ENCODE data around the gene LYPD6. TPM values are rescaled to one million over a fixed set of nuclear protein-coding genes. Genes with fewer than 3 reads are reported as not detected.

The LYPD6 gene
- total and polyA plus RNA-seq, 2 experiments from 2014 or later, result 2.3 to 3.9 TPM

DNA sequence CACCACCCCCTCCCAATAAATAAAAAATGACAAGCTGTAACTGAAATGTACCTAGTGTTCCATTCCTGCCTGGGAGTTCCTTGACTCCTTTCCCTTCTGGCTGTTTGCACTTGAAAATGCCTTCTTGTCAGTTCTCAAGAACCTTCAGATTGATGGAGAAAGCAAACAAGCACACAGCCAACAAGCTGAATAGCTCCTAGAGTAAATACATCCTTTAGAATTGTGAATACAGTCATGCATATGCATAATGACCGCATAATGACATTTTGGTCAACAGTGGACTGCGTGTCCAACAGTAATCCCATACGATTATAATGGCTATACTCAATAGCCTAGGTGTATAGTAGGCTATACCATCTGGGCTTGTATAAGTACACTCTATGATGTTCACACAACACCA is 97.0 kb downstream of the LYPD6 start:
- H3F3A ChIP-seq (ENCODE audit: insufficient read depth), result no peaks in the 10 kb centered on the region
- in situ Hi-C loops (cut with MboI), result no loop called here
- no peaks in the 10 kb centered on the region for H3K79me2 ChIP-seq (ENCODE audit: insufficient read depth)
- DNase-seq, result no peak
- H3K4me2 ChIP-seq (ENCODE audit: unreplicated experiment), result no peak overlapping the region
- no peak overlapping the region for H3K9ac ChIP-seq
- H2AFZ ChIP-seq, result no peak overlapping the region
- H3K9me2 ChIP-seq (ENCODE audit: insufficient read depth), result no peaks in the 10 kb centered on the region
- WGBS, 2 experiments (ENCODE audit: low coverage in 1 of 2, low lambda C conversion rate in 2 of 2, missing lambda C conversion rate in 2 of 2), result 82 to 91% methylated on average over 3 of the region's 3 CpGs
- no peaks in the 10 kb centered on the region for H4K20me1 ChIP-seq (ENCODE audit: insufficient read depth)
- peaks cover 18% of the 10 kb centered on the region for H3K4me1 ChIP-seq (ENCODE audit: insufficient read depth)
- H3K36me3 ChIP-seq (ENCODE audit: low read depth), result no peaks in the 10 kb centered on the region
- no peak overlapping the region for H3K4me3 ChIP-seq
- no peaks in the 10 kb centered on the region for H3K27me3 ChIP-seq (replicated peaks; ENCODE audit: insufficient read depth)
- TF ChIP-seq EZH2phosphoT487 (IDR thresholded peaks at IDR 0.05; ENCODE audit: insufficient read depth, low read depth) (no peak), EZH2 (IDR thresholded peaks at IDR 0.05; ENCODE audit: insufficient read depth, poor library complexity, severe bottlenecking) (no peak)
- no peaks in the 10 kb centered on the region for H3K9me3 ChIP-seq (ENCODE audit: low read depth)
- H3K27ac ChIP-seq, result no peak overlapping the region

DNA sequence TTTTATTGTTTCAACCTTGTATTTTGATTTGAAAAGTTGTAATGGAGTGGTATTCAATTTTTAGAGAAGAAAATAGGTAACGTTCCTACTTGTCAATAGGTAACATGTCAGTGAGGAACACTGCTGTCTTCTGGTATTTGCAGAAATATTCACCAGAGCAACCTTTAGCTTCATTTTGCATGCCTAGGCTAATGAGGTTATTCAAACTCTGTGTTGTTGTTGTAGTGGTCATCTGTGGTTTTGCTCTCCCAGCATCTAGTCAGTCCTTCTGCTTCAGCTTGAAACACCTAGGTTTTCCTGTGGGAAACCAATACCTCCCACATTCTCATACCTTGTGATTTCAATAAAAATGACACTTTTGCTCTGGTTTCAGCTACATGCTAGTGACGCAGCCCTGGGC is 98.4 kb downstream of the LYPD6 start:
- Histone ChIP-seq H3F3A (ENCODE audit: insufficient read depth) (no peaks in the 10 kb centered on the region), H3K4me1 (ENCODE audit: insufficient read depth) (peaks cover 10% of the 10 kb centered on the region; the same call in 1 of the 2 replicates), H2AFZ (no peak overlapping the region), H3K9me2 (ENCODE audit: insufficient read depth) (no peaks in the 10 kb centered on the region), H4K20me1 (ENCODE audit: insufficient read depth) (no peaks in the 10 kb centered on the region), H3K79me2 (ENCODE audit: insufficient read depth) (no peaks in the 10 kb centered on the region), H3K36me3 (ENCODE audit: low read depth) (no peaks in the 10 kb centered on the region), H3K27ac (no peak overlapping the region), H3K9ac (no peak overlapping the region), H3K9me3 (ENCODE audit: low read depth) (no peaks in the 10 kb centered on the region), H3K27me3 (replicated peaks; ENCODE audit: insufficient read depth) (no peaks in the 10 kb centered on the region), H3K4me2 (ENCODE audit: unreplicated experiment) (no peak overlapping the region), H3K4me3 (no peak overlapping the region)
- no peak for DNase-seq
- no peak for TF ChIP-seq EZH2 (IDR thresholded peaks at IDR 0.05; ENCODE audit: insufficient read depth, poor library complexity, severe bottlenecking)
- TF ChIP-seq EZH2phosphoT487 (IDR thresholded peaks at IDR 0.05; ENCODE audit: insufficient read depth, low read depth), result no peak
- in situ Hi-C loops (cut with MboI), result no loop called here
- WGBS, 2 experiments (ENCODE audit: low coverage in 1 of 2, low lambda C conversion rate in 2 of 2, missing lambda C conversion rate in 2 of 2), result 83 to 86% methylated on average over 2 of the region's 2 CpGs

DNA sequence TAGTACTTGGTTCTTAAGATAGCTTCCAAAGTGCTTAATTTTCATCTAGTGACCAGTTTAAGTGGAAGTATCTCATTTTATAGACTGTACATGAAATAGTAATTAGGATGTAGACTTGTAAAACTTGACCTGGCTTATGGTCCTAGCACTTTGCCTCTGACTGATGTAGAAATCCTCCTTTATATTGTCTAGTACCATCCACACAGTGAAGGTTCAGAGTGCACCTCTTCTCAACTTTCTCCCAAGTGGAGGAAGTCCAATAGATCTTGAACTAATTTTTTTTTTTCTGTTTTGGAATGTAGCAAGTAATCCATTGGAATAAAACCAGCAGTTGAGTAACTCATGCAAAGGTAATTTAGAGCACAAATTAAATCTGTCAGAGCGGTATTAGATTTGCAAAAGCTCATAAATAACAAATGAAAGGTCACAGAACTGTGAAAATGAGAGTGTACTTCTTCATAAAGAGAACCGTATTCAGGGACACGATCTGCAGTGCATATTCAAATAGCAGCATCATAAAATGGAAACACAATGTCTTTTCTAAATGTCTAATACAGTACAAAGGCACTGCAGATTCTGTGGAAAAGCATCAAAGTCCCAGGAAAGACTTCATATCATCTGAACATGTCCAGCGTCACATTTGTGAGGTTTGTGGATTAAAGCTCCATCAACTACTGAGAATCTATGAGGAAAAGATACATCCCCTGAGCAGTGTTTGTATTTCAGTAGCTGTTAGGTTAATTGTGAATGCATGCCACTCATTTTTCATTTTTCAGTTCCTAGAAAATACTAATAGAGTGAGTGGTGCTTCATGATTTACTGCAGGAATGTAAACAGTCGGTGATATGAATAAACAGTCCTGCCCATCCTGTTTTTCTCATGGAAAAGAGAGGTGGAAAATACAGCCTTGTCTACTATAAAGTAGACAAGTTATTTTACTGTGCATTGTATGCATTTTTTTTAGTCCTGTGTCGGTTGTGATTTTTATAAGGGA is 100.7 kb downstream of the LYPD6 start:
- no peak overlapping the region for H3K9ac ChIP-seq
- no peaks in the 10 kb centered on the region for H3K27me3 ChIP-seq (replicated peaks; ENCODE audit: insufficient read depth)
- no peaks in the 10 kb centered on the region for H3K9me3 ChIP-seq (ENCODE audit: low read depth)
- H3K9me2 ChIP-seq (ENCODE audit: insufficient read depth), result no peaks in the 10 kb centered on the region
- no peaks in the 10 kb centered on the region for H3K79me2 ChIP-seq (ENCODE audit: insufficient read depth)
- no peak for TF ChIP-seq EZH2phosphoT487 (IDR thresholded peaks at IDR 0.05; ENCODE audit: insufficient read depth, low read depth)
- no peaks in the 10 kb centered on the region for H3K36me3 ChIP-seq (ENCODE audit: low read depth)
- no peak overlapping the region for H3K27ac ChIP-seq
- H2AFZ ChIP-seq, result no peak overlapping the region
- H3F3A ChIP-seq (ENCODE audit: insufficient read depth), result no peaks in the 10 kb centered on the region
- peak overlapping the region; percentile 19 for H3K4me2 ChIP-seq (ENCODE audit: unreplicated experiment)
- peak; percentile 10 for DNase-seq
- 38 to 42% methylated on average over 6 of the region's 6 CpGs for WGBS, 2 experiments (ENCODE audit: low coverage in 1 of 2, low lambda C conversion rate in 2 of 2, missing lambda C conversion rate in 2 of 2)
- H4K20me1 ChIP-seq (ENCODE audit: insufficient read depth), result no peaks in the 10 kb centered on the region
- H3K4me3 ChIP-seq, result no peak overlapping the region
- in situ Hi-C loops (cut with MboI), result no loop called here
- peaks cover 10% of the 10 kb centered on the region; the same call in 1 of the 2 replicates for H3K4me1 ChIP-seq (ENCODE audit: insufficient read depth)

DNA sequence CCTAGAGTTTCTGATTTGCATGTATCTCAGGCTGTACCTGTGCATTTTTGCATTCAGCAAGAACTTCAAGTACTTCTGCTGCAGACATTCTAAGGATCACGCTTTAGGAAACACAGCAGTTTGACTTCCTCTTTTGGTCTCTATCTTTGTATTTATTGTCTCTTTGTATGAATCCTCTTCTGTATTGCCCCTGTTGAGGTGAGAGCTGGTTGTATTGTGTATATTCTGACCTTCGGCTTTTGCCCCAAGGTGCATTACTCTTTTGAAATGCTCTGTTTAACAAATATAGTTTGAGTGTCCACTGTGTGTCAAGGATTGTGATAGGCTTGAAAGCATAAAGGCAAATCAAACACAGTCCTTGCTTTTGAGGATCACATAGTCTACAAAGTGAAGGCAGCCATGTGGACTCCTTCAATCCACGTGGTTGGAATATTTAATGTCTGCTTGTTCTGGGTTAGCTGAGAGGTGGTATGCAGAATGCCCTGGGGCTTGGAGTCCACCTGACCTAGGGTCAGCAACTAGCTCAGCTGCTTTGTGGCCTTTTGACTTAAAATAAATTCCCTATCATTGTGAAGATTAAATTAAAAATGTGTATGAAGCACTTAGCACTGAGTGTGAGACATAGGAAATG is 108.1 kb downstream of the LYPD6 start:
- Histone ChIP-seq H2AFZ (no peak overlapping the region), H3K4me3 (no peak overlapping the region), H3K9me2 (ENCODE audit: insufficient read depth) (no peaks in the 10 kb centered on the region), H3K9me3 (ENCODE audit: low read depth) (no peaks in the 10 kb centered on the region), H3K4me1 (ENCODE audit: insufficient read depth) (no peaks in the 10 kb centered on the region), H3K27ac (no peak overlapping the region), H3K79me2 (ENCODE audit: insufficient read depth) (no peaks in the 10 kb centered on the region), H3K27me3 (replicated peaks; ENCODE audit: insufficient read depth) (no peaks in the 10 kb centered on the region), H3F3A (ENCODE audit: insufficient read depth) (no peaks in the 10 kb centered on the region), H4K20me1 (ENCODE audit: insufficient read depth) (no peaks in the 10 kb centered on the region), H3K36me3 (ENCODE audit: low read depth) (no peaks in the 10 kb centered on the region), H3K9ac (no peak overlapping the region), H3K4me2 (ENCODE audit: unreplicated experiment) (no peak overlapping the region)
- TF ChIP-seq EZH2phosphoT487 (IDR thresholded peaks at IDR 0.05; ENCODE audit: insufficient read depth, low read depth), result no peak
- DNase-seq, result no peak
- 79 to 82% methylated on average over 3 of the region's 3 CpGs for WGBS, 2 experiments (ENCODE audit: low coverage in 1 of 2, low lambda C conversion rate in 2 of 2, missing lambda C conversion rate in 2 of 2)
- in situ Hi-C loops (cut with MboI), result no loop called here

All from GM23248 (cell line).